Smooth muscle cell (in vitro differentiated cells): Measurements from ENCODE around the gene CES3. TPM values are rescaled to one million over a fixed set of nuclear protein-coding genes. Genes with fewer than 3 reads are reported as not detected.
A peak's percentile ranks its signal among the peaks of the same experiment; 100 is the strongest.

Experiments
- DNase-seq: peaks from one replicate; lab custom pipeline; 2025; ENCODE audit not compliant: unreplicated experiment; lab: John Stamatoyannopoulos, UW
- H2AFZ ChIP-seq: fragments of 200-600 bp; sonication (generic); 2 replicates; pipeline ENCODE4 v1.6.0; 2016; ENCODE audit warnings: antibody characterized with exemption, low read depth, mild to moderate bottlenecking
- H3F3A ChIP-seq: fragments of 200-600 bp; sonication (generic); 2 replicates; pipeline ENCODE4 v1.6.0; 2017; ENCODE audit warnings: antibody characterized with exemption, low read depth
- H3K27ac ChIP-seq: fragments of 200-600 bp; sonication (generic); 2 replicates; pipeline ENCODE4 v1.5.1; 2016; ENCODE audit warnings: low read depth, mild to moderate bottlenecking
- H3K27me3 ChIP-seq: fragments of 200-600 bp; sonication (generic); 2 replicates; pipeline ENCODE4 v1.6.1; 2016; ENCODE audit warnings: low read depth, mild to moderate bottlenecking
- H3K36me3 ChIP-seq: fragments of 200-600 bp; sonication (generic); 2 replicates; pipeline ENCODE4 v1.5.1; 2016; ENCODE audit warnings: low read depth
- H3K4me1 ChIP-seq: fragments of 200-600 bp; sonication (generic); 2 replicates; pipeline ENCODE4 v1.5.1; 2016; ENCODE audit warnings: low read depth
- H3K4me2 ChIP-seq: fragments of 200-600 bp; sonication (generic); 2 replicates; pipeline ENCODE4 v1.6.0; 2016; ENCODE audit warnings: mild to moderate bottlenecking
- H3K4me3 ChIP-seq: fragments of 200-600 bp; sonication (generic); 2 replicates; pipeline ENCODE4 v1.5.1; 2016; ENCODE audit warnings: mild to moderate bottlenecking
- H3K79me2 ChIP-seq: fragments of 200-600 bp; sonication (generic); 2 replicates; pipeline ENCODE4 v1.6.0; 2016; ENCODE audit warnings: low read depth, mild to moderate bottlenecking
- H3K9ac ChIP-seq: fragments of 200-600 bp; sonication (generic); 2 replicates; pipeline ENCODE4 v1.6.0; 2016; ENCODE audit warnings: low read depth
- H3K9me3 ChIP-seq: fragments of 200-600 bp; sonication (generic); replicated peaks from 2 replicates; pipeline ENCODE4 v1.5.1; 2016; ENCODE audit warnings: low read depth
- H4K20me1 ChIP-seq: fragments of 200-600 bp; sonication (generic); 2 replicates; pipeline ENCODE4 v1.6.0; 2016; ENCODE audit warnings: low read depth
- CTCF ChIP-seq: fragments of 200-600 bp; sonication (generic); IDR thresholded peaks from 2 replicates; pipeline ENCODE4 v1.5.1; 2017; ENCODE audit warnings: borderline replicate concordance, mild to moderate bottlenecking, antibody characterized with exemption; ENCODE audit not compliant: insufficient read depth, poor library complexity, severe bottlenecking
- WGBS: methylation state at CpG from one replicate; pipeline ENCODE4 v1.1.7; 2016; ENCODE audit warnings: low lambda C conversion rate; 5-methylcytosine and 5-hydroxymethylcytosine counted together
- polyA plus RNA-seq: library from polyadenylated mRNA; unstranded; fragments of >200 nt; fragmentation: Nextera tagmentation; extraction: Ambion mirVana; gene quantifications from 2 replicates; pipeline ENCODE4 v1.2.1, GENCODE V29; 2016
- total RNA-seq: library from RNA; depleted of rRNA; stranded (reverse); fragments of >200 nt; gene quantifications from 2 replicates; pipeline ENCODE4 v1.2.3, GENCODE V29; 2014

CES3 gene
- total and polyA plus RNA-seq, 2 experiments from 2014 or later = 0.22 TPM; not detected in 1

- no peak for DNase-seq
- Histone ChIP-seq H3K4me1 (no peaks in the 10 kb centered on the region), H3K9ac (no peak overlapping the region), H3K4me2 (peak overlapping the region; percentile 85), H2AFZ (no peak overlapping the region), H3K79me2 (no peaks in the 10 kb centered on the region), H3K36me3 (no peaks in the 10 kb centered on the region), H3K27ac (no peak overlapping the region), H3F3A (peaks cover 2% of the 10 kb centered on the region), H4K20me1 (no peaks in the 10 kb centered on the region), H3K9me3 (no peaks in the 10 kb centered on the region), H3K4me3 (peak overlapping the region; percentile 48), H3K27me3 (peaks cover 20% of the 10 kb centered on the region)
- 50% methylated on average over 44 of the region's 44 CpGs for WGBS
- TF ChIP-seq CTCF = no peak
Observed at GRCh38 chr16:66948134-66948836, 12.8 kb upstream of the CES3 start.

GRCh38 chr16:66948837-66949225, 12.2 kb upstream of the CES3 start:
- no peaks in the 10 kb centered on the region for H3K4me1 ChIP-seq
- no peaks in the 10 kb centered on the region for H3K36me3 ChIP-seq
- H2AFZ ChIP-seq = no peak overlapping the region
- no peaks in the 10 kb centered on the region for H3K79me2 ChIP-seq
- H3F3A ChIP-seq = peaks cover 2% of the 10 kb centered on the region
- H3K4me3 ChIP-seq = no peak overlapping the region
- H3K9me3 ChIP-seq = no peaks in the 10 kb centered on the region
- no peak overlapping the region for H3K9ac ChIP-seq
- H4K20me1 ChIP-seq = no peaks in the 10 kb centered on the region
- 73% methylated on average over 21 of the region's 21 CpGs for WGBS
- peak overlapping the region; percentile 85 for H3K4me2 ChIP-seq
- no peak overlapping the region for H3K27ac ChIP-seq
- no peak for DNase-seq
- no peak for TF ChIP-seq CTCF
- H3K27me3 ChIP-seq = peaks cover 20% of the 10 kb centered on the region

GRCh38 chr16:66949472-66949871, 11.6 kb upstream of the CES3 start:
- Histone ChIP-seq H3K4me2 (no peak overlapping the region), H4K20me1 (no peaks in the 10 kb centered on the region)
- 91% methylated on average over 6 of the region's 6 CpGs for WGBS

More at GRCh38 chr16:66949472-66949871, 11.6 kb upstream of the CES3 start:
- no peak overlapping the region for H3K27ac ChIP-seq
- no peak overlapping the region for H3K4me3 ChIP-seq
- H3K36me3 ChIP-seq = no peaks in the 10 kb centered on the region
- H3F3A ChIP-seq = peaks cover 2% of the 10 kb centered on the region
- peaks cover 20% of the 10 kb centered on the region for H3K27me3 ChIP-seq
- H3K9me3 ChIP-seq = no peaks in the 10 kb centered on the region
- no peak for DNase-seq
- H3K4me1 ChIP-seq = no peaks in the 10 kb centered on the region
- H3K79me2 ChIP-seq = no peaks in the 10 kb centered on the region
- no peak overlapping the region for H2AFZ ChIP-seq
- no peak overlapping the region for H3K9ac ChIP-seq
- TF ChIP-seq CTCF = no peak
